Activated naive CD4-positive, alpha-beta T cell treated with anti-CD3 and anti-CD28 coated beads, Interleukin-2, amount 50 U/mL, for 72 hours (primary cell): ENCODE data around the gene ZFX. TPM values are rescaled to one million over a fixed set of nuclear protein-coding genes. Genes with fewer than 3 reads are reported as not detected.
A peak's percentile ranks its signal among the peaks of the same experiment; 100 is the strongest.

Experiments
- ATAC-seq, 2 donors: fragments of 150-1000 bp; cut with Tn5 transposase; 2 replicates each; pipeline ENCODE4 v1.10.0; 2021; ENCODE audit warnings: mild to moderate bottlenecking in 2 of 2, moderate library complexity in 2 of 2
- DNase-seq, 2 donors: peaks; one replicate each; pipeline ENCODE4 v3.0.0; 2021 to 2022; ENCODE audit warnings: low spot score in 2 of 2
- H3K27ac Mint-ChIP-seq, 2 donors: one replicate each; pipeline ENCODE4 v1.8.0; 2022; ENCODE audit warnings: mild to moderate bottlenecking in 2 of 2, mixed read lengths in 2 of 2
- H3K36me3 Mint-ChIP-seq, 2 donors: one replicate each; pipeline ENCODE4 v1.8.0; 2022; ENCODE audit warnings: mixed read lengths in 2 of 2
- H3K9me3 Mint-ChIP-seq, 2 donors: one replicate each; pipeline ENCODE4 v1.8.0; 2022; ENCODE audit warnings: mixed read lengths in 2 of 2
- total RNA-seq, 2 donors: library from RNA; stranded (reverse); gene quantifications; one replicate each; pipeline ENCODE4 v1.2.3, GENCODE V29; 2022

ZFX gene
- total RNA-seq, 2 donors from 2014 or later, result 31.7 to 44.8 TPM

DNA sequence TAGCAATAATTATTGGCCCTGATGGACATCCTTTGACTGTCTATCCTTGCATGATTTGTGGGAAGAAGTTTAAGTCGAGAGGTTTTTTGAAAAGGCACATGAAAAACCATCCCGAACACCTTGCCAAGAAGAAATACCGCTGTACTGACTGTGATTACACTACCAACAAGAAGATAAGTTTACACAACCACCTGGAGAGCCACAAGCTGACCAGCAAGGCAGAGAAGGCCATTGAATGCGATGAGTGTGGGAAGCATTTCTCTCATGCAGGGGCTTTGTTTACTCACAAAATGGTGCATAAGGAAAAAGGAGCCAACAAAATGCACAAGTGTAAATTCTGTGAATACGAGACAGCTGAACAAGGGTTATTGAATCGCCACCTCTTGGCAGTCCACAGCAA is 60.7 kb downstream of the ZFX start:
- Mint-ChIP-seq H3K9me3 (no peaks in the 10 kb centered on the region), H3K27ac (no peak overlapping the region), H3K36me3 (no peaks in the 10 kb centered on the region)
- ATAC-seq, result no peak
- DNase-seq, result no peak

GRCh38 chrX:24214568-24214967 is 65.0 kb downstream of the ZFX start:
- H3K27ac Mint-ChIP-seq, result no peak overlapping the region
- ATAC-seq, result no peak
- no peaks in the 10 kb centered on the region for H3K36me3 Mint-ChIP-seq

GRCh38 chrX:24215272-24215671 is 65.7 kb downstream of the ZFX start:
- DNase-seq (no peak), ATAC-seq (no peak)
- Mint-ChIP-seq H3K36me3 (no peaks in the 10 kb centered on the region), H3K9me3 (no peaks in the 10 kb centered on the region), H3K27ac (peak overlapping the region in 1 of 2 donors; percentile 65)

More at GRCh38 chrX:24214568-24214967, 65.0 kb downstream of the ZFX start:
- no peak for DNase-seq
- no peaks in the 10 kb centered on the region for H3K9me3 Mint-ChIP-seq

DNA sequence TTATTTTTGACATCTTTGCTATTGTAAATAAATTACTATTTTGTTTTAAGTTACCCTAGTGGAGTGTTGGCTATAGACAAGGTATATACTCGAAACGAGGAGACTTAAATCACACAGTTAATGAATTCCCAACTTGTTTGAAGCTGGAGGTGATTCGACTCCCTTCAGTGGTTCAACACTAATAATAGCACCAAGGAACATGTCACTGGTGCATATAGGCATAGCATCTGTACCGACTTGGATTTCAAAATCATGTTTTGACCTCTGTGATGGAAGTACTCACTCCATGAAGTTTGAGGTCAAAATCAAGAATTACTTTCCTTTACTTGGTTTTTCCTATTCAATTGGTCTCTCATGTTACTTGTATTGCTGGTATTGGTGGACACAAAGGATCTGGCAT is 66.5 kb downstream of the ZFX start:
- no peak for DNase-seq
- ATAC-seq, result no peak
- H3K36me3 Mint-ChIP-seq, result no peaks in the 10 kb centered on the region
- H3K27ac Mint-ChIP-seq, result no peak overlapping the region
- no peaks in the 10 kb centered on the region for H3K9me3 Mint-ChIP-seq

- Mint-ChIP-seq H3K9me3 (no peaks in the 10 kb centered on the region), H3K36me3 (no peaks in the 10 kb centered on the region), H3K27ac (peak overlapping the region in 1 of 2 donors; percentile 22)
- DNase-seq (no peak), ATAC-seq (no peak)
These were observed 67.3 kb downstream of the ZFX start for GRCh38 chrX:24216827-24217226.

- no peak for ATAC-seq
- Mint-ChIP-seq H3K36me3 (no peaks in the 10 kb centered on the region), H3K9me3 (no peaks in the 10 kb centered on the region), H3K27ac (no peak overlapping the region)
- DNase-seq, result no peak
These were observed 69.8 kb downstream of the ZFX start for GRCh38 chrX:24219320-24219719.

GRCh38 chrX:24221872-24222271 is 72.3 kb downstream of the ZFX start:
- Mint-ChIP-seq H3K9me3 (no peaks in the 10 kb centered on the region), H3K27ac (no peak overlapping the region), H3K36me3 (no peaks in the 10 kb centered on the region)
- no peak for DNase-seq
- no peak for ATAC-seq

GRCh38 chrX:24225265-24225664 is 75.7 kb downstream of the ZFX start:
- DNase-seq (no peak), ATAC-seq (no peak)
- Mint-ChIP-seq H3K27ac (no peak overlapping the region), H3K9me3 (no peaks in the 10 kb centered on the region), H3K36me3 (no peaks in the 10 kb centered on the region)

GRCh38 chrX:24226176-24226575 is 76.6 kb downstream of the ZFX start:
- Mint-ChIP-seq H3K9me3 (no peaks in the 10 kb centered on the region), H3K27ac (no peak overlapping the region), H3K36me3 (no peaks in the 10 kb centered on the region)
- DNase-seq (no peak), ATAC-seq (no peak)

DNA sequence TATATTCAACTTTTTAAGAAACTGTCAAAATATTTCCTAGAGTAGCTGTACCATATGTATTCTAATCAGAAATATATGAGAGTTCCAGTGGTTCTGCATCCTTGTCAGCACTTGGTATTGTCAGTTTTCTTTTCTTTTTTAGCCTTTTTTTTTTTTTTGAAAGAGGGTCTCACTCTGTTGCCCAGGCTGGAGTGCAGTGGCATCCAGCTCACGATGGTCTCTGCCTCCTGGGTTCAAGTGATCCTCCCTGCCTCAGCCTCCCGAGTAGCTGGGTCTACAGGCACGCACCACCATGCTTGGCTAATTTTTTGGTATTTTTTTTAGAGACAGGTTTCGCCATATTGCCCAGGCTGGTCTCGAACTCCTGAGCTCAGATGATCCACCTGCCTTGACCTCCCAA is 79.1 kb downstream of the ZFX start:
- no peak for DNase-seq
- no peak for ATAC-seq
- Mint-ChIP-seq H3K9me3 (no peaks in the 10 kb centered on the region), H3K36me3 (no peaks in the 10 kb centered on the region), H3K27ac (no peak overlapping the region)

- no peaks in the 10 kb centered on the region for H3K9me3 Mint-ChIP-seq
- DNase-seq (no peak), ATAC-seq (no peak)
- no peaks in the 10 kb centered on the region for H3K36me3 Mint-ChIP-seq
- H3K27ac Mint-ChIP-seq, result no peak overlapping the region
These were observed 79.9 kb downstream of the ZFX start for GRCh38 chrX:24229400-24229879.

DNA sequence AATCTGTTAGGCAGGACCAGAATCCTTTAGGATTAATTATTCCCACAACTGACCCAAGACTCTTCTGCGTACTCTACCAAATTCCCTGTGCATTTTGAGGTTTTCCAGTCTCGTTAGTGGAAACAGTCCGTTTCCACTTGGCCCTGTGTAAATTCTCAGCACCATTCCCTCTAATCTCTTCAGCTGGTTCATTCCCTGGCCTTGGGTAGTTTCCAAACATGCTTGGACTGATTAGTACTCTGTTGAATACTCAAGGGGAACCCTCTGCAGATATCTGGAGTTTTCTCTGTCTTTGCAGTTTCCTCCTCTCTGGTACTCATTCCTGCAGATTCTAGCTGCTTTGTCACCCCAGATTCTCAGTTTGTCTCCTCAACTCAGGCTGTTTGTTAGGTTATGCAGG is 80.4 kb downstream of the ZFX start:
- Mint-ChIP-seq H3K36me3 (no peaks in the 10 kb centered on the region), H3K27ac (no peak overlapping the region), H3K9me3 (no peaks in the 10 kb centered on the region)
- no peak for ATAC-seq
- no peak for DNase-seq

GRCh38 chrX:24231131-24231540 is 81.6 kb downstream of the ZFX start:
- ATAC-seq, result peak in 1 of 2 donors; percentile 41
- Mint-ChIP-seq H3K27ac (no peak overlapping the region), H3K36me3 (no peaks in the 10 kb centered on the region), H3K9me3 (no peaks in the 10 kb centered on the region)
- DNase-seq, result no peak

- no peaks in the 10 kb centered on the region for H3K36me3 Mint-ChIP-seq
- H3K27ac Mint-ChIP-seq, result no peak overlapping the region
- DNase-seq (no peak), ATAC-seq (no peak)
- no peaks in the 10 kb centered on the region for H3K9me3 Mint-ChIP-seq
These were observed 82.2 kb downstream of the ZFX start for GRCh38 chrX:24231641-24232179.

- no peaks in the 10 kb centered on the region for H3K36me3 Mint-ChIP-seq
- H3K27ac Mint-ChIP-seq, result no peak overlapping the region
- H3K9me3 Mint-ChIP-seq, result no peaks in the 10 kb centered on the region
- DNase-seq (no peak), ATAC-seq (no peak)
These were observed 83.3 kb downstream of the ZFX start for GRCh38 chrX:24232796-24233195.

GRCh38 chrX:24235084-24235710 is 85.7 kb downstream of the ZFX start:
- H3K9me3 Mint-ChIP-seq, result no peaks in the 10 kb centered on the region
- no peak overlapping the region for H3K27ac Mint-ChIP-seq
- no peaks in the 10 kb centered on the region for H3K36me3 Mint-ChIP-seq
- no peak for ATAC-seq
- no peak for DNase-seq

DNA sequence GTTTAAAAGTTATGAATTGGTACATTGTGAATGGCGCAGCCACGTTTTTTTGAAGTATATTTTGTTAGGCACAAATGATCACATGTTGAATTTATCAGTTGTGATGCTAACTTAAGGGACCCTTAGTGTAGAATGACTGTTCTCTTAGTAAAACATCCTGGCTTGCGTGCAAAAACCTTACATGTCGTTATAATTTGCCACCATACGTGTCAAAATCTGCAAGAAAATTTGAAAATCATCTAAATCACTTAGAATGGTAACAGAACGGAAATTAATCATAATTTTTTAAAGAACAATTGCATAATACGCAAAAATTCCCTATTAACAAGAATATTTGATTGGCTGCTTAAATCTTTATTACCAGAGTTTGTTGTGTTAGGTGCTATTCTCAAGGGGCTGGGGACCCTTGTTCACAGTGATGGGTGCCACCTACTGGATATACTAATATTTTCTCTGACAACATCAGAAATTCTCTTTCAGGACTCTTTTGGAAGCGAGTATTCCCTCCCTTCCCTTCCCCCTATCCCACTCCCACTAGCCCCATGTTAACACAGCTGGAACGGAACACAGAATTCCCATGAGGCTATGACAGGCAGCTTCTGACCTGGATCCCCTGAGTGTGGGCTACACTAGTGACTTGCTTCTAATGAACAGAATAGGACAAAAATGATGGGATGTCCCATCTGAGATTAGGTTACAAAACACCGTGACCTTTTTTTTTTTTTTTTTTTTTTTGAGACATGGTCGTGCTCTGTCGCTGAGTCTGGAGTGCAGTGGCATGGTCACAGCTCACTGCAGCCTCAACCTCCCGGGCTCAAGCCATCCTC is 92.5 kb downstream of the ZFX start:
- H3K27ac Mint-ChIP-seq, result no peak overlapping the region
- no peaks in the 10 kb centered on the region for H3K9me3 Mint-ChIP-seq
- no peaks in the 10 kb centered on the region for H3K36me3 Mint-ChIP-seq
- no peak for DNase-seq
- ATAC-seq, result no peak
